Left renal cortex interstitium (tissue), 4 donors: ENCODE results near the gene NES. TPM values are rescaled to one million over a fixed set of nuclear protein-coding genes. Genes with fewer than 3 reads are reported as not detected.

Experiments
- DNase-seq, 4 donors: peaks; one replicate each; pipeline ENCODE4 v3.0.0-alpha.2; 2013; ENCODE audit warnings: low read depth in 4 of 4, low spot score in 2 of 4, missing footprints in 1 of 4
- polyA plus RNA-seq, 4 donors: library from polyadenylated mRNA; unstranded; fragments of 120-200 nt; gene quantifications; one replicate each; pipeline ENCODE4 v1.2.1, GENCODE V29; 2013; ENCODE audit not compliant: insufficient read length in 4 of 4

NES gene
- polyA plus RNA-seq, 4 donors, result 144 to 165 (median 153) TPM

DNA sequence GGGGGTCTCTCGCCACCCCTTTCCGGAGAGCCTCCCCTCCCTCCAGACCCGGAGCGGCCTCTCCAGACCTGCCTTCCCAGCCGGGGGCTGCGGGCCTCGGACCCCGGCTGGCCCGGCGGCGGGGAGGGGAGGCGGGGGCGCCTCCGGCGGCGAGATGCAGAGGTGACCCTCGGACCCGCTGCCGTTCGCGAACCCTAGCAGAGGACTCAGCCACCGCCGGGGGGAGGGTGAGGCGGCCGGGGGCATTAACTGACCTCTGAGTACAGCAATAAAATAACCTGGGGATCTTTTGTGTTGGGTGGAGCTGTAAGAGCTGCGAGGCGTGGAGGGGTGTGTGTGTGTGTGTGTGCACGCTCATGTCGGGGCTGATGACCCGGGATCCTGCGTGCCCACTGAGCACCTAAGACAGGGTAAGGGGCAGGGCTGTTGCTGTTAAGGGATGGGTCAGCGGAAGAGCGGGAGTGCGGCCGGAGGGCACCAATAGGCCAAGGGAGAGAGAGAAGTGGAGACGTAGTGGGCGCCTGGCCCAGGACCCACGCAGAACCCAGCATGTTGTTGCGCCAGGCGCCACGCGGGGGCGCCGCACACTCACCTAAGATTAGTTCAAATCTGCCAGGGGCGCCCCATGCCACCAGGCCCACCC is 51.6 kb downstream of the NES start:
- no peak for DNase-seq

DNA sequence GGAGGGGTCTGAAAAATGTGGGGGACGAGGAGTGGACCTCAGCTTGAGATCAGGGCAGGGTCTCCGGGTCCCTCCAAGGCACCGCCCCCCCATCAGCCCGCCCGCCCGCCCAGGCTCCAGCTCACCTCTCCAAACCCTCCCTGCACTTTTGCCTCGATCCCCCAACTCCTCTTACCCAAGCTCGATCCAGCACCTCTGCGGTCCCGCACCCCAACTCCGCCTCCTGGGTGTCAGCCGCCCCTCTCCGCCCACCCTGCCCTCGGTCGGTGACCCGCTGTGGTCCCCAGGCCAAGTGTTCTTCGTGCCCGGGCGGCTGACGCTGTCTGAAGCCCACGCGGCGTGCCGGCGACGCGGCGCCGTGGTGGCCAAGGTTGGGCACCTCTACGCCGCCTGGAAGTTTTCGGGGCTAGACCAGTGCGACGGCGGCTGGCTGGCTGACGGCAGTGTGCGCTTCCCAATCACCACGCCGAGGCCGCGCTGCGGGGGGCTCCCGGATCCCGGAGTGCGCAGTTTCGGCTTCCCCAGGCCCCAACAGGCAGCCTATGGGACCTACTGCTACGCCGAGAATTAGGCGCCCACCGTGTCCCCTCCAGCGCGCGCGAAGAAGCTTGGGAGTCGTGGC is 52.3 kb downstream of the NES start:
- DNase-seq, result no peak

DNA sequence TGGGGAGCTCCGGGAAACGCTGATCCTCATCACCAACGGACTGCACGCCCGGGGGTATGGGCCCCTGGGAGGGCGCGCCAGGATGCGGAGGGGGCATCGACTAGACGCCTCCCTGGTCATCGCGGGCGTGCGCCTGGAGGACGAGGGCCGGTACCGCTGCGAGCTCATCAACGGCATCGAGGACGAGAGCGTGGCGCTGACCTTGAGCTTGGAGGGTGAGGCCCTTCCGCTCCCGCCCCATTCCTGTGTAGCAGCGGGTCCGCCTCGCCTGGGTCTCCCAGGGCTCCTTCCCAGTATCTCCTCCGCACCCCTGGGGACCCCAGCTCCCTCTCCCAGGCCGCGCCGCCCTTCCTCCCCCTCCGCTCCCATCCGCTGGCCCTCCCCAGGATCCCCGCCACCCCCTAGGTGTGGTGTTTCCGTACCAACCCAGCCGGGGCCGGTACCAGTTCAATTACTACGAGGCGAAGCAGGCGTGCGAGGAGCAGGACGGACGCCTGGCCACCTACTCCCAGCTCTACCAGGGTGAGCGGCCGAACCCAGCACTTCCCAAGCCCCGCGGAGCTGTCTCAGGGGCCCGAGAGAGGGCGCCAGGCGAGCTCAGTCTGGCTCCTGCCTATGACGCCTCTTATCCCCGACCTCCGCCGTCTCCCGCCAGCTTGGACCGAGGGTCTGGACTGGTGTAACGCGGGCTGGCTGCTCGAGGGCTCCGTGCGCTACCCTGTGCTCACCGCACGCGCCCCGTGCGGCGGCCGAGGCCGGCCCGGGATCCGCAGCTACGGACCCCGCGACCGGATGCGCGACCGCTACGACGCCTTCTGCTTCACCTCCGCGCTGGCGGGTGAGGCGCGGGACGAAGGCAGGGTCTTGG is 53.0 kb downstream of the NES start:
- DNase-seq, result no peak

DNA sequence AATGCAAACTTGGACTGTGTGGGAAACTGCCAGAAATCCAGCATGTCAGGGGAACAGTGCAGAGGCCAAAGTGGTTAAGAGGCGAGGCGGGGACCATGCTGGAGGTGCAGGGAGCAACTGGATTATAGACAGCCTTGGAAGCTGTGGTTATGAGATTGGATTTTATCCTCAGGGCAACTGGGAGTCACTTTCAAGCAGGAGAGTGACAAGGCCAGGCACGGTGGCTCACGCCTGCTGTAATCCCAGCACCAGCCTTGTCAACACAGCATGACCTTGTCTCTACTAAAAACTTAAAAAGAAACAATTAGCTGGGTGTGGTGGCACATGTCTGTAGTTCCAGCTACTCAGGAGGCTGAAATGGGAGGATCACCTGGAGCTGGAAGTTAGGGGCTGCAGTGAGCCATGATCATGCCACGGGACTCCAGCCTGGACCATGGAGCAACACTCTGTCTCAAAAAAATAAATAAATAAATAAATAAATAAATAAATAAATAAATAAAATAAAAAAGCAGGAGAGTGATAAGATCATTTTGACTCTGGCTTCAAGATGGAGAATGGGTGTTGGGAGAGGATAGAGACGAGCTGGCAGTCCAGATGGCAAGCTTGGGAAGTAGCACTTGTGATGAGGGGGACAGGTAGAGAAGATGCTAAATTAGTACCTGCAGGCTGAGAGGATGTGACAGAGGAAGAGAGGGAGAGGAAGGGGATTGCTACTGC is 54.5 kb downstream of the NES start:
- no peak for DNase-seq

DNA sequence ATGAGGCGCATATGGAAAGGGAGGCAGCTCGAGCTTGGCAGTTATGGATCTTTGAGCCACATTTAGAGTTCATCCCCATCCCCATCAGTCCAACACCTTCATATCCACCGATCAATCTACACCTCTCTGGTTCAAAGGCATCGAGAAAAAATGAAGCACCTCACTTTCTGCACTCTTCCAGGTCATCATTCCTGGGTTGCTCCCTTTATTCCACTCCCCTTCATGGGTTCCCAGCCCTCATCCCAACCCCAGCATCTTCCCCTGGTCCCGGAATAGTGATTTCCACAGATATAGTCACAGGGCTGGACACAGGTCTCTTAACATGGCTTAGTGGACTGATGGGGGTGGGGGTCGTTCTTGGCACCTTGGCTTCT is 57.6 kb downstream of the NES start:
- DNase-seq, result no peak

DNA sequence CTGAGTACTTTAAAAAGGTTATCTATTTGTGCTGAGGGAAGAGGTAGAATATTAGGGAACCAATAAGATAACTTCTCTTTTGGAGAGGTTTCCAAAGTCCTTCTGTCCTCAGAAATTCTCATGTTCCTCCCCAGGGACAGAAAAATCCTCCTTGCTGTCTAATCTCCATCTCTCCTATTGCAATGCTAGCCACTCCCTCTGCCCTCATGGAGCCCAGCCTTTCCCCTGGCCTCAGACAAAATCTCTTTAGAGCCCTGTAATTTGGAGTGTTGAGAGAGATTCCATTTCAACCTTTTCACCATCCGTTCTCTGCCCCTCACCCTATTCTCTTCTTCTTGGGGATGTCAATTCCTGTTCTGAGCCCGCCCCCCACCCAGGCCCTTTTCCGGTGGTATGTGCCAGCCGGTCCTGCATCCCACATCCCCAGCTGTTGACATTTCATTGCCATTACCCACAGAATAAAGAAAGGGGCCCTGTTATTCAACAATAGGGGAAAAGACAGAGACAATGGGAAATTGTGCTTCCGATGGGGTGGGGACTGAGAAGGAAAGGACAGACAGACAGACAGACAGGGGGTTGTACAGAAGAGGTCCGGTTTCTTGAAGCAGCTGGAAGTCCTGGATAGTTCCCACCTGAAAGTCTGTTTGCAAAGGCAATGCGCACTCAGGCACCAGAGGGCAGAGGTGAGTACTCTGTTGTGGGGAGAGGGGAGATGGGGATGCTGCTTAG is 58.2 kb downstream of the NES start, which contains the start of gene HAPLN2:
Gene HAPLN2 (plus strand): TSS at position 563 of the 729 bp plus-strand sequence. CDS start 4,076 bp downstream, outside the sequence.
- DNase-seq, result no peak

Other genes with a start within 250 kb of the NES start
- 10 to 100 TPM; 20.8 to 32.8 (median 24.3) TPM for gene MEF2D, start 176.6 kb downstream of the NES start, polyA plus RNA-seq
- 10 to 100 TPM in 3 of 4 donors, 1 to 10 TPM in 1; 9.6 to 18.8 (median 14.6) TPM for gene IQGAP3, start 104.8 kb downstream of the NES start, polyA plus RNA-seq
- gene TTC24, start 97.7 kb downstream of the NES start, polyA plus RNA-seq, result 1 to 10 TPM in 3 of 4 donors, under 1 TPM in 1; 0.97 to 2.3 (median 1.4) TPM
- gene NAXE, start 85.6 kb downstream of the NES start, polyA plus RNA-seq, result 10 to 100 TPM; 64.7 to 86.7 (median 77.2) TPM
- 10 to 100 TPM; 28.4 to 36.1 (median 33.7) TPM for gene GPATCH4, start 75.9 kb downstream of the NES start, polyA plus RNA-seq
- gene HAPLN2, start 58.0 kb downstream of the NES start, polyA plus RNA-seq, result under 1 TPM; 0.16 to 0.62 (median 0.47) TPM
- 1 to 10 TPM in 1 of 4 donors, under 1 TPM in 3; 0.22 to 4.1 (median 0.42) TPM for gene BCAN, start 35.3 kb downstream of the NES start, polyA plus RNA-seq
- 100 to 1,000 TPM in 2 of 4 donors, 10 to 100 TPM in 2; 76.4 to 118 (median 97.9) TPM for gene CRABP2, start 28.2 kb upstream of the NES start, polyA plus RNA-seq
- gene METTL25B, start 51.1 kb upstream of the NES start, polyA plus RNA-seq, result 10 to 100 TPM; 32.9 to 52.0 (median 39.5) TPM
- 10 to 100 TPM; 41.7 to 47.8 (median 44.8) TPM for gene ISG20L2, start 51.4 kb upstream of the NES start, polyA plus RNA-seq
- 10 to 100 TPM; 68.6 to 77.1 (median 70.2) TPM for gene MRPL24, start 63.7 kb upstream of the NES start, polyA plus RNA-seq
- 100 to 1,000 TPM; 248 to 305 (median 272) TPM for gene HDGF, start 74.3 kb upstream of the NES start, polyA plus RNA-seq
- gene PRCC, start 90.1 kb upstream of the NES start, polyA plus RNA-seq, result 100 to 1,000 TPM; 101 to 123 (median 105) TPM
- gene SH2D2A, start 139.4 kb upstream of the NES start, polyA plus RNA-seq, result 1 to 10 TPM in 2 of 4 donors, under 1 TPM in 2; 0.49 to 1.6 (median 1.0) TPM
- 1 to 10 TPM; 1.6 to 4.4 (median 2.0) TPM for gene INSRR, start 181.7 kb upstream of the NES start, polyA plus RNA-seq
- gene NTRK1, start 183.5 kb upstream of the NES start, polyA plus RNA-seq, result 1 to 10 TPM; 1.0 to 2.4 (median 1.8) TPM
- gene PEAR1, start 216.3 kb upstream of the NES start, polyA plus RNA-seq, result 10 to 100 TPM; 18.2 to 25.5 (median 22.6) TPM
- under 1 TPM; 0.25 to 0.99 (median 0.50) TPM for gene LRRC71, start 243.2 kb upstream of the NES start, polyA plus RNA-seq